Loucy (cell line): ENCODE results near the gene SELENOF.

Experiments used
- H2AFZ ChIP-seq: fragments of 200-600 bp; sonication (generic); 2 replicates; pipeline ENCODE4 v1.6.0; 2016; ENCODE audit warnings: antibody characterized with exemption, mild to moderate bottlenecking, low read length, moderate library complexity
- H3F3A ChIP-seq: fragments of 200-600 bp; 2 replicates; pipeline ENCODE4 v1.6.0; 2016; ENCODE audit warnings: antibody characterized with exemption, low read depth, mild to moderate bottlenecking
- H3K27me3 ChIP-seq: fragments of 200-600 bp; sonication (generic); 2 replicates; pipeline ENCODE4 v1.6.1; 2014; ENCODE audit warnings: low read length, mild to moderate bottlenecking; ENCODE audit not compliant: insufficient read depth, poor library complexity, severe bottlenecking
- H3K36me3 ChIP-seq: fragments of 200-600 bp; sonication (generic); 2 replicates; pipeline ENCODE4 v1.6.1; 2016; ENCODE audit warnings: low read length; ENCODE audit not compliant: insufficient read depth
- H3K4me1 ChIP-seq: fragments of 200-600 bp; sonication (generic); 2 replicates; pipeline ENCODE4 v1.5.1; 2014; ENCODE audit warnings: low read length, mild to moderate bottlenecking; ENCODE audit not compliant: insufficient read depth, poor library complexity, severe bottlenecking
- H3K4me2 ChIP-seq: fragments of 200-600 bp; sonication (generic); 2 replicates; pipeline ENCODE4 v1.6.0; 2014; ENCODE audit warnings: antibody characterized with exemption, low read length, low read depth, mild to moderate bottlenecking; ENCODE audit not compliant: poor library complexity, severe bottlenecking
- H3K4me3 ChIP-seq: fragments of 200-600 bp; sonication (generic); 2 replicates; pipeline ENCODE4 v1.5.1; 2014; ENCODE audit warnings: low read length, mild to moderate bottlenecking, mixed read lengths; ENCODE audit not compliant: poor library complexity, severe bottlenecking
- H3K79me2 ChIP-seq: fragments of 200-600 bp; sonication (generic); 2 replicates; pipeline ENCODE4 v1.6.1; 2014; ENCODE audit warnings: low read length; ENCODE audit not compliant: insufficient read depth
- H3K9ac ChIP-seq: fragments of 200-600 bp; sonication (generic); 2 replicates; pipeline ENCODE4 v1.6.0; 2014; ENCODE audit warnings: mild to moderate bottlenecking, low read depth, low read length, moderate library complexity; ENCODE audit not compliant: poor library complexity, severe bottlenecking
- H3K9me2 ChIP-seq: fragments of 200-600 bp; sonication (generic); replicated peaks from 2 replicates; pipeline ENCODE4 v1.6.1; 2016; ENCODE audit warnings: low read depth, low read length, mixed read lengths
- H3K9me3 ChIP-seq: fragments of 200-600 bp; sonication (generic); 2 replicates; pipeline ENCODE4 v1.6.1; 2014; ENCODE audit warnings: mild to moderate bottlenecking, antibody characterized with exemption, low read length, low read depth; ENCODE audit not compliant: insufficient read depth
- H4K20me1 ChIP-seq: fragments of 200-600 bp; sonication (generic); 2 replicates; pipeline ENCODE4 v1.6.0; 2014; ENCODE audit warnings: antibody characterized with exemption, low read length, mild to moderate bottlenecking; ENCODE audit not compliant: insufficient read depth, poor library complexity, severe bottlenecking
- CTCF ChIP-seq: fragments of 200-600 bp; sonication (generic); conservative IDR thresholded peaks from 2 replicates; pipeline ENCODE4 v1.5.1; 2014; ENCODE audit warnings: mild to moderate bottlenecking, antibody characterized with exemption, low read length
- EZH2phosphoT487 ChIP-seq: fragments of 200-600 bp; IDR thresholded peaks from 2 replicates; pipeline ENCODE4 v1.6.1; 2018; ENCODE audit warnings: antibody characterized with exemption, mild to moderate bottlenecking, moderate library complexity, borderline replicate concordance

Gene SELENOF

GRCh38 chr1:86956221-86956620 is 42.3 kb upstream of the SELENOF start:
- H4K20me1 ChIP-seq, result no peaks in the 10 kb centered on the region
- no peak overlapping the region for H3K9ac ChIP-seq
- no peak overlapping the region for H3K4me2 ChIP-seq

GRCh38 chr1:86955678-86956077 is 41.8 kb upstream of the SELENOF start:
- H3K36me3 ChIP-seq, result no peaks in the 10 kb centered on the region
- H3K9me3 ChIP-seq, result no peaks in the 10 kb centered on the region
- H3K9ac ChIP-seq, result no peak overlapping the region
- H4K20me1 ChIP-seq, result no peaks in the 10 kb centered on the region
- peaks cover 6% of the 10 kb centered on the region for H3K4me1 ChIP-seq
- no peak overlapping the region for H3K4me2 ChIP-seq
- H3K27me3 ChIP-seq, result no peaks in the 10 kb centered on the region
- H3F3A ChIP-seq, result no peaks in the 10 kb centered on the region
- TF ChIP-seq CTCF, result no peak
- no peaks in the 10 kb centered on the region for H3K9me2 ChIP-seq
- H3K4me3 ChIP-seq, result no peak overlapping the region
- peaks cover 26% of the 10 kb centered on the region for H3K79me2 ChIP-seq
- no peak overlapping the region for H2AFZ ChIP-seq

More at GRCh38 chr1:86956221-86956620, 42.3 kb upstream of the SELENOF start:
- Histone ChIP-seq H3K79me2 (peaks cover 24% of the 10 kb centered on the region), H3K9me2 (no peaks in the 10 kb centered on the region), H3K4me3 (no peak overlapping the region), H3F3A (no peaks in the 10 kb centered on the region), H3K36me3 (no peaks in the 10 kb centered on the region), H3K4me1 (peaks cover 6% of the 10 kb centered on the region), H3K27me3 (no peaks in the 10 kb centered on the region), H3K9me3 (no peaks in the 10 kb centered on the region), H2AFZ (no peak overlapping the region)
- no peak for TF ChIP-seq CTCF
- TF ChIP-seq EZH2phosphoT487, result no peak

GRCh38 chr1:86953167-86953566 is 39.2 kb upstream of the SELENOF start:
- H3K27me3 ChIP-seq, result no peaks in the 10 kb centered on the region
- no peak overlapping the region for H3K9ac ChIP-seq
- no peak overlapping the region for H2AFZ ChIP-seq
- no peaks in the 10 kb centered on the region for H3K36me3 ChIP-seq
- TF ChIP-seq CTCF (no peak), EZH2phosphoT487 (no peak)
- no peak overlapping the region for H3K4me2 ChIP-seq
- no peaks in the 10 kb centered on the region for H4K20me1 ChIP-seq
- peaks cover 33% of the 10 kb centered on the region; the same call in 1 of the 2 replicates for H3K79me2 ChIP-seq
- H3F3A ChIP-seq, result no peaks in the 10 kb centered on the region
- H3K4me1 ChIP-seq, result peaks cover 8% of the 10 kb centered on the region
- H3K9me3 ChIP-seq, result no peaks in the 10 kb centered on the region
- H3K9me2 ChIP-seq, result no peaks in the 10 kb centered on the region
- H3K4me3 ChIP-seq, result no peak overlapping the region
